NCI-H1930 (cell line): ENCODE results near the gene PTCSC3.

ENCODE experiments used
- DNase-seq, 2 experiments: peaks; one replicate each; lab custom pipeline; 2025; lab: John Stamatoyannopoulos, UW

PTCSC3 gene

GRCh38 chr14:36176524-36176923 lies at the start of gene PTCSC3:
PTCSC3 (minus strand) TSS chr14:36176722.
- no peak for DNase-seq

GRCh38 chr14:36226164-36226563 lies 49.6 kb upstream of the PTCSC3 start:
- DNase-seq: no peak

DNA sequence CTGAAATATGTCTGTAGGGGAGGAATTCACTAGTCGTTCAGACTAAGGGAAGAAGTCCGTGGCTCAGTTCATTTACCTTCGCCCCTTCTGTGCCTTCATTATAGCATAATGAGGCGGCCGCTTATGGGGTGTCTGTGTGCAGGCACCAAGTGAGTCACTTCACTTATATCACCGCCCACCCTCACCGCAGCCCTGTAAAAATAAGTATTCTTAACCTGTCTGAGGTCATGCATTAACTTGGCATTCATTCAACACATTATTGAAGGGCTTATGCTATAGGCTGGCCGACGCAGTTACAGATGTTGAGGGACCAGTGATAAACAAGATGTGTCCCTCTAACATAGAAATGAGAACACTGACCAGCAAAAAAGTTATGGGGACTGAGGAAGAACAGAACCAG lies 47.7 kb upstream of the PTCSC3 start:
- no peak for DNase-seq

- DNase-seq: no peak
These were observed 47.0 kb upstream of the PTCSC3 start for GRCh38 chr14:36223558-36223957.

GRCh38 chr14:36222952-36223468 lies 46.5 kb upstream of the PTCSC3 start:
- DNase-seq: no peak

GRCh38 chr14:36222337-36222736 lies 45.8 kb upstream of the PTCSC3 start:
- DNase-seq: no peak

DNA sequence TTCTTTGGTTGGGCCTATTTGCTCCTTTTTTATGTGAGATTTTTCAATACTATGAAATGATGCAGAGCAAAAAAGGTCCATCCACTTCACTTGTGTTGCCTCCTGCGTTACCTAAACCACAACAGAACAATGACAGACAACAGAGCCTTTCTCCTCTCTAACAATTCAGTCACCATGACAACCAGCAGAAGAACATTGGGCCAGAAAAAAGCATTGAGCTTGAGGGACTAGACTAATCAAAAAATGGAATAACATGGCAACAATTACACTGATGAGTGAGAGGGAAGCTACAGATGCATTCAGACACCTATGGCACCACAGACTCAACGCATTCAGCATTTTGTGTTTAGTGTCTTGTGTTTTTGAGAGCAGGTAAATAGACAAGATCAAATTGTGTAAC lies 44.6 kb upstream of the PTCSC3 start:
- DNase-seq: peak; percentile 78 to 87

DNA sequence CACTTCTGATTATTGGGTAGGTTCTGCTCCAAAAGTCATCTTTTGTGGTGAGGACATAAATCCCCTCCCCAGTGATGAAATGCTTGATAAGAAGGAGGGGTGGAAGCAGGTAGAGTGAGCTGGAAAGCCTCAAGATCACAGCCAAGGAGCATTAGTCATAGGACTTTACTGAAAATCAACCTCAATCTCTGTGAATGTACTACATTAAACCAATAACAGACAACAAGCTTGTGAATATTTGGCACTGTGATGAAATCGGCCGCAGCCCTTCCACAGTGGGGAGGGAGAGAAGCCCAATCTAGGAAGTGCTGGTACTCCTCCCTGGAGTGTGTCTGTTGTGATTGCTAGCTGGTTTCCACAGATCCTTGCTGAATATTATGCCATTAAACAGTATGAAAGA lies 41.2 kb upstream of the PTCSC3 start:
- no peak for DNase-seq

DNA sequence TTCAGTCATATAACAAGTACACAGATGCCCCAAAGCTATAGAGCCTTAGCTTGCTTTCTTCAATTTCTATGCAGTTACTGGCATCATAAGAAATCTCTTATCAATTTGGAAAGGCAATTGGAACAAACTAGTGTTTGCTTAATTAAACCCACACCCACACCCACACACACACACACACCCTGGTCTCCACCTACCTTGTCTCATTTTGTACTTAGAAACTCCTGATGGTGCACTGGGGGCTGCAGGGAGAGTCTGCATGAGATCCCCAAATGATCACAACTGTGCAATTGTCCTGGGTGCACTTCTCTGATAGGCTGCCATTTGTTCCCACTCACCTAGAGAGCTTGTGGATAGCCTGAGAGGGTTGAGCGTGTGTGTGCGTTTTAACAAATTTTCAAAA lies 40.5 kb upstream of the PTCSC3 start:
- DNase-seq: no peak

- no peak for DNase-seq
These were observed 38.7 kb upstream of the PTCSC3 start for GRCh38 chr14:36215217-36215598.

- DNase-seq: no peak
These were observed 38.1 kb upstream of the PTCSC3 start for GRCh38 chr14:36214476-36215216.

GRCh38 chr14:36212987-36213386 lies 36.5 kb upstream of the PTCSC3 start:
- DNase-seq: no peak

DNA sequence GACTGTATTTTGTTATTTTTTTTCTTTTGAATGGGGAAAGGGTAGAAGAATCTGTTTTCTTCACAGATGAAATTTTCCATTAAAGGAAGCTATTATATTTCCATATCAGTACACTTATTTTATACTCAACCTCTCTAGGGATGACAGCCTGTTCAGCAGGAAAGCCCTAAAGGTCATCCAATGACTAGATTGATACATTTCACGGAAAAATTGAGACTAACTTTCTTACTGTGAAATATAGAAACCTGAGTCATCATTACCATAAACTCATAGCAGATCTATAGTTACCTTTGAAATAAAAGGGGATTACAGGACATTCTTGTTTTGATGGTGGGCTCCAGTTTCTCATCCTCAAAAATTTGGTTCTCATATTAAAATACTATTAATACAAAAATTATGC lies 36.1 kb upstream of the PTCSC3 start:
- DNase-seq: no peak

GRCh38 chr14:36208690-36209278 lies 32.3 kb upstream of the PTCSC3 start:
- DNase-seq: peak; percentile 92 to 97

DNA sequence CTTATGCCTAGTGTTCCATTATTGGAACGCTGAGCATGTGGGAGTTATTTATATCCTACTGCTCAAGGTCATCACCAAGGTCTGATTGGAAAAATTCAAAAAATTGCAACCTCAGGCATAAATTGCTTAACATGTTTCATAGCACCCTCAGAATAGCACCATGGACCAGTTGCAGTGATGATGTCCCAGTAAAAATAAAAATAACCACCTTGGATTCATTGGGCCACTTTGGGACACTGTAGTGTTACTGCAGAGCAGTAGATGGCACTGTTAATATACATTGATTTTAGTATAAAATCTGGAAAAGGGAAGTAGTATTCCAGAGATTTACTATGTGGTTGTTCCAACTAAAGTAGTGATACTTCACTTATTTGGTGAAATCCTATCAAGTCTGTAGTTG lies 31.0 kb upstream of the PTCSC3 start:
- no peak for DNase-seq

GRCh38 chr14:36204461-36205073 lies 28.0 kb upstream of the PTCSC3 start:
- no peak for DNase-seq

DNA sequence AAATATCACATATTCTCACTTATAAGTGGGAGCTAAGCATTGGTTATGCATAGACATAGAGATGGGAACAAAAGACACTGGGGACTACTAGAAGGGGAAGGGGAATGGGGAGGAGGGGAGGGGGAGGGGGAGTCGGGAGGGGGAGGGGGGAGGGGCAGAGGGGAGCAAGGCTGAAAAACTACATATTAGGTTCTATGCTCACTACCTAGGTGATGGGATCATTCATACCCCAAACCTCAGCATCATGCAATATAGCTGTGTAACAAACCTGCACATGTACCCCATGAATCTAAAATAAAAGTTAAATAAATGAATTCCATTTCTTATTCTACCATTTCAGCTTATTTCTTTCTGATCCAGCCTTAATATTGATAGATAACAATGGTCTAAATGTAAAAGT lies 21.9 kb upstream of the PTCSC3 start:
- no peak for DNase-seq

- DNase-seq: no peak
These were observed 18.1 kb upstream of the PTCSC3 start for GRCh38 chr14:36194663-36195062.

- DNase-seq: no peak
These were observed 16.0 kb upstream of the PTCSC3 start for GRCh38 chr14:36192530-36192929.

GRCh38 chr14:36183402-36183801 lies 6.9 kb upstream of the PTCSC3 start:
- DNase-seq: no peak

- no peak for DNase-seq
These were observed 4.9 kb upstream of the PTCSC3 start for GRCh38 chr14:36181417-36181816.

- DNase-seq: no peak
These were observed 967 bp upstream of the PTCSC3 start for GRCh38 chr14:36177489-36177888.

- DNase-seq: no peak
These were observed 1.6 kb downstream of the PTCSC3 start for GRCh38 chr14:36174767-36175424.
